ENCODE measurements around the gene LMO7. TPM values are rescaled to one million over a fixed set of nuclear protein-coding genes. Genes with fewer than 3 reads are reported as not detected.

LMO7 gene
- total RNA-seq, 1 donor from 2014 or later = 6.8 TPM

GRCh38 chr13:75788481-75788981 is 152.4 kb downstream of the LMO7 start:
- Histone ChIP-seq H3K4me2 (no peak overlapping the region), H3K79me2 (ENCODE audit: low read depth) (no peaks in the 10 kb centered on the region)

GRCh38 chr13:75789451-75790197 is 153.5 kb downstream of the LMO7 start:
- Histone ChIP-seq H3K9ac (no peak overlapping the region), H3K9me3 (ENCODE audit: low read depth) (no peaks in the 10 kb centered on the region), H3K4me1 (no peaks in the 10 kb centered on the region), H3K27ac (no peak overlapping the region), H3K4me3 (no peak overlapping the region), H3K79me2 (ENCODE audit: low read depth) (no peaks in the 10 kb centered on the region), H2AFZ (replicated peaks) (no peak overlapping the region), H4K20me1 (ENCODE audit: low read depth) (no peaks in the 10 kb centered on the region), H3F3A (ENCODE audit: low read depth) (no peaks in the 10 kb centered on the region), H3K4me2 (no peak overlapping the region), H3K36me3 (no peaks in the 10 kb centered on the region), H3K27me3 (no peaks in the 10 kb centered on the region)
- DNase-seq (ENCODE audit: low spot score) = no peak
- Mint-ChIP-seq H3K27me3 (ENCODE audit: insufficient read depth, low read depth) (no peaks in the 10 kb centered on the region), H3K36me3 (no peaks in the 10 kb centered on the region), H3K27ac (no peak overlapping the region), H3K4me1 (peaks cover 15% of the 10 kb centered on the region), H3K9me3 (no peaks in the 10 kb centered on the region), H3K4me3 (no peak overlapping the region)
- TF ChIP-seq, protein P1, sequence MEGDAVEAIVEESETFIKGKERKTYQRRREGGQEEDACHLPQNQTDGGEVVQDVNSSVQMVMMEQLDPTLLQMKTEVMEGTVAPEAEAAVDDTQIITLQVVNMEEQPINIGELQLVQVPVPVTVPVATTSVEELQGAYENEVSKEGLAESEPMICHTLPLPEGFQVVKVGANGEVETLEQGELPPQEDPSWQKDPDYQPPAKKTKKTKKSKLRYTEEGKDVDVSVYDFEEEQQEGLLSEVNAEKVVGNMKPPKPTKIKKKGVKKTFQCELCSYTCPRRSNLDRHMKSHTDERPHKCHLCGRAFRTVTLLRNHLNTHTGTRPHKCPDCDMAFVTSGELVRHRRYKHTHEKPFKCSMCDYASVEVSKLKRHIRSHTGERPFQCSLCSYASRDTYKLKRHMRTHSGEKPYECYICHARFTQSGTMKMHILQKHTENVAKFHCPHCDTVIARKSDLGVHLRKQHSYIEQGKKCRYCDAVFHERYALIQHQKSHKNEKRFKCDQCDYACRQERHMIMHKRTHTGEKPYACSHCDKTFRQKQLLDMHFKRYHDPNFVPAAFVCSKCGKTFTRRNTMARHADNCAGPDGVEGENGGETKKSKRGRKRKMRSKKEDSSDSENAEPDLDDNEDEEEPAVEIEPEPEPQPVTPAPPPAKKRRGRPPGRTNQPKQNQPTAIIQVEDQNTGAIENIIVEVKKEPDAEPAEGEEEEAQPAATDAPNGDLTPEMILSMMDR (IDR thresholded peaks at IDR 0.05) = no peak
- TF ChIP-seq EZH2 (IDR thresholded peaks at IDR 0.05) = no peak
- no peak for TF ChIP-seq EZH2phosphoT487 (IDR thresholded peaks at IDR 0.05)

More at GRCh38 chr13:75788481-75788981, 152.4 kb downstream of the LMO7 start:
- Mint-ChIP-seq H3K27me3 (ENCODE audit: insufficient read depth, low read depth) (no peaks in the 10 kb centered on the region), H3K27ac (no peak overlapping the region), H3K4me1 (peaks cover 15% of the 10 kb centered on the region), H3K36me3 (no peaks in the 10 kb centered on the region), H3K4me3 (no peak overlapping the region), H3K9me3 (no peaks in the 10 kb centered on the region)
- DNase-seq (ENCODE audit: low spot score) = no peak
- Histone ChIP-seq H3K36me3 (no peaks in the 10 kb centered on the region), H3F3A (ENCODE audit: low read depth) (no peaks in the 10 kb centered on the region), H2AFZ (replicated peaks) (no peak overlapping the region), H3K4me3 (no peak overlapping the region), H3K9ac (no peak overlapping the region), H3K4me1 (no peaks in the 10 kb centered on the region), H3K27me3 (no peaks in the 10 kb centered on the region), H4K20me1 (ENCODE audit: low read depth) (no peaks in the 10 kb centered on the region), H3K27ac (no peak overlapping the region), H3K9me3 (ENCODE audit: low read depth) (no peaks in the 10 kb centered on the region)
- no peak for TF ChIP-seq EZH2 (IDR thresholded peaks at IDR 0.05)
- no peak for TF ChIP-seq EZH2phosphoT487 (IDR thresholded peaks at IDR 0.05)
- TF ChIP-seq, protein P1 (IDR thresholded peaks at IDR 0.05) = no peak

GRCh38 chr13:75790198-75790970 is 154.3 kb downstream of the LMO7 start:
- no peaks in the 10 kb centered on the region for H3K36me3 Mint-ChIP-seq
- Histone ChIP-seq H3K27ac (no peak overlapping the region), H3F3A (ENCODE audit: low read depth) (no peaks in the 10 kb centered on the region), H3K27me3 (no peaks in the 10 kb centered on the region), H3K4me1 (no peaks in the 10 kb centered on the region), H3K79me2 (ENCODE audit: low read depth) (no peaks in the 10 kb centered on the region), H4K20me1 (ENCODE audit: low read depth) (no peaks in the 10 kb centered on the region), H3K4me2 (no peak overlapping the region), H3K4me3 (no peak overlapping the region), H3K9ac (no peak overlapping the region), H3K9me3 (ENCODE audit: low read depth) (no peaks in the 10 kb centered on the region), H2AFZ (replicated peaks) (no peak overlapping the region), H3K36me3 (no peaks in the 10 kb centered on the region)
- H3K27ac Mint-ChIP-seq = no peak overlapping the region
- H3K9me3 Mint-ChIP-seq = no peaks in the 10 kb centered on the region
- DNase-seq (ENCODE audit: low spot score) = no peak
- peaks cover 15% of the 10 kb centered on the region for H3K4me1 Mint-ChIP-seq
- no peaks in the 10 kb centered on the region for H3K27me3 Mint-ChIP-seq (ENCODE audit: insufficient read depth, low read depth)
- H3K4me3 Mint-ChIP-seq = no peak overlapping the region
- TF ChIP-seq, protein P1 (IDR thresholded peaks at IDR 0.05) = no peak
- no peak for TF ChIP-seq EZH2phosphoT487 (IDR thresholded peaks at IDR 0.05)
- no peak for TF ChIP-seq EZH2 (IDR thresholded peaks at IDR 0.05)
